ENCODE measurements around the gene TMEM80. TPM values are rescaled to one million over a fixed set of nuclear protein-coding genes. Genes with fewer than 3 reads are reported as not detected.

Gene TMEM80
- total RNA-seq, 4 donors from 2014 or later = 3.2 to 22.3 (median 14.3) TPM

- H3K27me3 ChIP-seq = no peaks in the 10 kb centered on the region
- peaks cover 0 to 5% of the 10 kb centered on the region in 2 donors for H3K36me3 ChIP-seq
- TF ChIP-seq POLR2A (IDR thresholded peaks at IDR 0.05) (no peak), CTCF (IDR thresholded peaks at IDR 0.05 in 4 of 5, conservative IDR thresholded peaks at IDR 0.05 in 1 of 5) (no peak)
- no peaks in the 10 kb centered on the region for H3K9me3 ChIP-seq
- ATAC-seq (no peak), DNase-seq (no peak)
- intact Hi-C loops (cut with DNase I; ENCODE audit: low total_unique reads) (no loop called here), in situ Hi-C loops (cut with MboI; ENCODE audit: low sequenced_read_pairs in 4 of 4) (no loop called here)
- H3K4me3 ChIP-seq = no peak overlapping the region
- H3K4me1 ChIP-seq = no peaks in the 10 kb centered on the region
- no peak overlapping the region for H3K27ac ChIP-seq
Observed at GRCh38 chr11:657691-658126, 37.9 kb upstream of the TMEM80 start.

- Histone ChIP-seq H3K9me3 (no peaks in the 10 kb centered on the region), H3K27ac (no peak overlapping the region), H3K4me1 (no peaks in the 10 kb centered on the region), H3K36me3 (peaks cover 0 to 5% of the 10 kb centered on the region in 2 donors), H3K27me3 (no peaks in the 10 kb centered on the region), H3K4me3 (no peak overlapping the region)
- intact Hi-C loops (cut with DNase I; ENCODE audit: low total_unique reads) = loop anchor here (5.0 kb wide), 1 partner anchor 138 kb away; the partner anchor contains the start of gene SLC25A22
- in situ Hi-C loops (cut with MboI; ENCODE audit: low sequenced_read_pairs in 4 of 4) = no loop called here
- DNase-seq (no peak), ATAC-seq (no peak)
- TF ChIP-seq POLR2A (IDR thresholded peaks at IDR 0.05) (no peak), CTCF (IDR thresholded peaks at IDR 0.05 in 4 of 5, conservative IDR thresholded peaks at IDR 0.05 in 1 of 5) (no peak)
Observed at GRCh38 chr11:659532-660085, 36.0 kb upstream of the TMEM80 start.

GRCh38 chr11:660281-660680, 35.3 kb upstream of the TMEM80 start:
- Histone ChIP-seq H3K27me3 (no peaks in the 10 kb centered on the region), H3K4me1 (peaks cover 1 to 2% of the 10 kb centered on the region in 2 donors), H3K4me3 (no peak overlapping the region), H3K36me3 (peaks cover 0 to 5% of the 10 kb centered on the region in 2 donors), H3K9me3 (no peaks in the 10 kb centered on the region), H3K27ac (no peak overlapping the region)
- intact Hi-C loops (cut with DNase I; ENCODE audit: low total_unique reads) = loop anchor here (5.0 kb wide), 1 partner anchor 137 kb away; the partner anchor contains the start of gene SLC25A22
- in situ Hi-C loops (cut with MboI; ENCODE audit: low sequenced_read_pairs in 4 of 4) = no loop called here
- ATAC-seq (no peak), DNase-seq (no peak)
- TF ChIP-seq CTCF (IDR thresholded peaks at IDR 0.05 in 4 of 5, conservative IDR thresholded peaks at IDR 0.05 in 1 of 5) = no peak
- TF ChIP-seq POLR2A (IDR thresholded peaks at IDR 0.05) = no peak

- Histone ChIP-seq H3K4me1 (peaks cover 7 to 8% of the 10 kb centered on the region in 2 donors), H3K27me3 (no peaks in the 10 kb centered on the region), H3K4me3 (no peak overlapping the region), H3K36me3 (peaks cover 0 to 5% of the 10 kb centered on the region in 2 donors), H3K9me3 (no peaks in the 10 kb centered on the region), H3K27ac (no peak overlapping the region)
- DNase-seq (no peak), ATAC-seq (no peak)
- in situ Hi-C loops (cut with MboI; ENCODE audit: low sequenced_read_pairs in 4 of 4) (no loop called here), intact Hi-C loops (cut with DNase I; ENCODE audit: low total_unique reads) (loop anchor here (5.0 kb wide), 1 partner anchor 136 kb away; the partner anchor contains the start of gene SLC25A22)
- TF ChIP-seq POLR2A (IDR thresholded peaks at IDR 0.05) (no peak), CTCF (IDR thresholded peaks at IDR 0.05 in 4 of 5, conservative IDR thresholded peaks at IDR 0.05 in 1 of 5) (no peak)
Observed at GRCh38 chr11:660681-661444, 34.8 kb upstream of the TMEM80 start.
